ENCODE data around the gene LYSMD4. TPM values are rescaled to one million over a fixed set of nuclear protein-coding genes. Genes with fewer than 3 reads are reported as not detected.

LYSMD4 gene
- total RNA-seq, 2 donors from 2014 or later = 6.8 to 9.7 TPM

DNA sequence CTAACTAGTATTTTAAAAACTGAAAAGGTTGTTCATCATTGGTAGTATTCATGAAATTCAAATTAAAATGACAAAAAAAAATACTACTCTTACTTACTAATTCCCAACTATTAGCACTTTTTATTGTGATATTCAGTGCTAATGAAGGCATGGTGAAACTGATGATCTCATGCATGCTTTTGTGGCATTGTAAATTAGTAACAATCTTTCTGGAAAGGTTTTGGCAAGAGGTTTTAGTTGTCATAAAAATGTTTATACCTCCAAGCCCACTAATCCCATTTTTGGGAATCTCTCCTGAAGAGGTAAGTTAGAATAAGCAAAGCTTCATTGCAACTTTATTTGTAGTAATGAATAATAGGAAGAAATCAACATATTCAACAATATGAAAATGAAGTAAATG is 53.0 kb downstream of the LYSMD4 start:
- no peak for ATAC-seq (ENCODE audit: insufficient number of reproducible peaks, low FRiP score, low read depth)
- Histone ChIP-seq H3K36me3 (peaks cover 14% of the 10 kb centered on the region), H3K27ac (no peak overlapping the region)

DNA sequence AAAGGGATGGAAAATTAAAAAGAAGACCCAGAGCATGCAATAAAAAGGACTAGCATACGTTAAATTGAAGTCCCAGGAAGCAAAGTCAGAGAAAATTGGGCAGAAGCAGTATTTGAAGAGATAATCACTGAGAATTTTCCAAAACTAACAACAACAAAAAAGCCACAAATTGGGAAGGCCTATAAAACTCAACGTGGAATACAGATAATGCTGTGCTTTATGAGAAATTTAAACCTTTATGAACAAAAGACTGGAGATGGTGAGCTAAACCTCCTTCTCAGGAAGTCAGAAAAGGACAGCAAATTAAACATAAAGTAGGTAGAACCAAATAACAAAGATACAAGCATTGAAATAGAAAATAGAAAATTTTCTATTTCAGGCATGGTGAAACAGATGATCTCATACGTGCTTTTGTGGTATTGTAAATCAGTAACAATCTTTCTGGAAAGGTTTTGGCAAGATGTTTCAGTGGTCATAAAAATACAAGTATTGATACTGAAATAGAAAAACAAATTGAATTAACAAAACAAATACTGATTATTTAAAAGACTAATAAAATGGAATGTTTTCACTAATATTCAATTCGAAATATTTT is 55.6 kb downstream of the LYSMD4 start:
- no peak for DNase-seq (ENCODE audit: low spot score)
- no peak for ATAC-seq (ENCODE audit: insufficient number of reproducible peaks, low FRiP score, low read depth)
- Histone ChIP-seq H3K27ac (peak overlapping the region; percentile 10 to 43), H3K36me3 (peaks cover 26% of the 10 kb centered on the region), H3K27me3 (replicated peaks; ENCODE audit: insufficient read depth) (no peaks in the 10 kb centered on the region), H3K4me3 (no peak overlapping the region), H3K4me1 (ENCODE audit: control insufficient read depth in 1 of 2, low read depth in 2 of 2) (peaks cover 6 to 19% of the 10 kb centered on the region in 2 donors), H3K9me3 (no peaks in the 10 kb centered on the region)
- TF ChIP-seq, protein P1, sequence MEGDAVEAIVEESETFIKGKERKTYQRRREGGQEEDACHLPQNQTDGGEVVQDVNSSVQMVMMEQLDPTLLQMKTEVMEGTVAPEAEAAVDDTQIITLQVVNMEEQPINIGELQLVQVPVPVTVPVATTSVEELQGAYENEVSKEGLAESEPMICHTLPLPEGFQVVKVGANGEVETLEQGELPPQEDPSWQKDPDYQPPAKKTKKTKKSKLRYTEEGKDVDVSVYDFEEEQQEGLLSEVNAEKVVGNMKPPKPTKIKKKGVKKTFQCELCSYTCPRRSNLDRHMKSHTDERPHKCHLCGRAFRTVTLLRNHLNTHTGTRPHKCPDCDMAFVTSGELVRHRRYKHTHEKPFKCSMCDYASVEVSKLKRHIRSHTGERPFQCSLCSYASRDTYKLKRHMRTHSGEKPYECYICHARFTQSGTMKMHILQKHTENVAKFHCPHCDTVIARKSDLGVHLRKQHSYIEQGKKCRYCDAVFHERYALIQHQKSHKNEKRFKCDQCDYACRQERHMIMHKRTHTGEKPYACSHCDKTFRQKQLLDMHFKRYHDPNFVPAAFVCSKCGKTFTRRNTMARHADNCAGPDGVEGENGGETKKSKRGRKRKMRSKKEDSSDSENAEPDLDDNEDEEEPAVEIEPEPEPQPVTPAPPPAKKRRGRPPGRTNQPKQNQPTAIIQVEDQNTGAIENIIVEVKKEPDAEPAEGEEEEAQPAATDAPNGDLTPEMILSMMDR (IDR thresholded peaks at IDR 0.05) = no peak

More for the DNA sequence above, 53.0 kb downstream of the LYSMD4 start:
- no peaks in the 10 kb centered on the region for H3K9me3 ChIP-seq
- TF ChIP-seq, protein P1 (IDR thresholded peaks at IDR 0.05) = no peak
- H3K4me3 ChIP-seq = no peak overlapping the region
- H3K27me3 ChIP-seq (replicated peaks; ENCODE audit: insufficient read depth) = no peaks in the 10 kb centered on the region
- no peak for DNase-seq (ENCODE audit: low spot score)
- H3K4me1 ChIP-seq (ENCODE audit: control insufficient read depth in 1 of 2, low read depth in 2 of 2) = peaks cover 6 to 15% of the 10 kb centered on the region in 2 donors

Other genes with a start within 250 kb of the LYSMD4 start
- gene MEF2A, start 167.5 kb downstream of the LYSMD4 start, total RNA-seq = 100 to 1,000 TPM; 164 to 168 TPM

Measured in thoracic aorta (tissue), 2 donors.